CMK (cell line): Measurements from ENCODE around the gene CLCN1.

ENCODE experiments used
- DNase-seq: peaks from one replicate; pipeline ENCODE4 v3.0.0-alpha.2; 2010; ENCODE audit warnings: low read depth

Gene CLCN1

GRCh38 chr7:143334244-143334643 lies 18.3 kb downstream of the CLCN1 start:
- no peak for DNase-seq

- DNase-seq, result no peak
Observed at GRCh38 chr7:143337216-143337615, 21.3 kb downstream of the CLCN1 start.

- no peak for DNase-seq
Observed at GRCh38 chr7:143341842-143342241, 25.9 kb downstream of the CLCN1 start.

- DNase-seq, result no peak
Observed at GRCh38 chr7:143343596-143343995, 27.7 kb downstream of the CLCN1 start.

GRCh38 chr7:143345428-143345900 lies 29.6 kb downstream of the CLCN1 start:
- DNase-seq, result no peak

GRCh38 chr7:143346018-143346417 lies 30.1 kb downstream of the CLCN1 start:
- no peak for DNase-seq

GRCh38 chr7:143347950-143348349 lies 32.0 kb downstream of the CLCN1 start:
- no peak for DNase-seq

- DNase-seq, result no peak
Observed at GRCh38 chr7:143351060-143351459, 35.1 kb downstream of the CLCN1 start.

- DNase-seq, result no peak
Observed at GRCh38 chr7:143351574-143351973, 35.7 kb downstream of the CLCN1 start.

- DNase-seq, result no peak
Observed at GRCh38 chr7:143352531-143353002, 36.7 kb downstream of the CLCN1 start.

- DNase-seq, result no peak
Observed at GRCh38 chr7:143354376-143354775, 38.5 kb downstream of the CLCN1 start.

- no peak for DNase-seq
Observed at GRCh38 chr7:143354965-143355364, 39.1 kb downstream of the CLCN1 start.

- DNase-seq, result no peak
Observed at GRCh38 chr7:143355450-143356385, 39.8 kb downstream of the CLCN1 start.

GRCh38 chr7:143356414-143357050 lies 40.6 kb downstream of the CLCN1 start:
- no peak for DNase-seq

GRCh38 chr7:143358626-143359025 lies 42.7 kb downstream of the CLCN1 start:
- DNase-seq, result no peak

GRCh38 chr7:143359771-143360353 lies 44.0 kb downstream of the CLCN1 start:
- no peak for DNase-seq

GRCh38 chr7:143360788-143361551 lies 45.1 kb downstream of the CLCN1 start:
- DNase-seq, result no peak

- DNase-seq, result no peak
Observed at GRCh38 chr7:143361552-143362130, 45.7 kb downstream of the CLCN1 start.

GRCh38 chr7:143362131-143363015 lies 46.5 kb downstream of the CLCN1 start, which contains the start of gene FAM131B:
TSS of gene FAM131B (minus strand) at chr7:143362713. CDS start at chr7:143362603, 110 bp downstream.
- no peak for DNase-seq
